SHP77 treated with DMSO at 0.1 percent for 48 hours (cell line): ENCODE results near the gene ITGB1.

ENCODE experiments used
- DNase-seq: peaks from one replicate; lab custom pipeline; 2025; lab: John Stamatoyannopoulos, UW

Gene ITGB1

GRCh38 chr10:32888161-32888927, 69.7 kb downstream of the ITGB1 start:
- DNase-seq: no peak

- DNase-seq: no peak
Observed at GRCh38 chr10:32887481-32887880, 70.5 kb downstream of the ITGB1 start.

GRCh38 chr10:32882076-32882475, 76.0 kb downstream of the ITGB1 start:
- DNase-seq: no peak

- no peak for DNase-seq
Observed at GRCh38 chr10:32878646-32879045, 79.4 kb downstream of the ITGB1 start.

DNA sequence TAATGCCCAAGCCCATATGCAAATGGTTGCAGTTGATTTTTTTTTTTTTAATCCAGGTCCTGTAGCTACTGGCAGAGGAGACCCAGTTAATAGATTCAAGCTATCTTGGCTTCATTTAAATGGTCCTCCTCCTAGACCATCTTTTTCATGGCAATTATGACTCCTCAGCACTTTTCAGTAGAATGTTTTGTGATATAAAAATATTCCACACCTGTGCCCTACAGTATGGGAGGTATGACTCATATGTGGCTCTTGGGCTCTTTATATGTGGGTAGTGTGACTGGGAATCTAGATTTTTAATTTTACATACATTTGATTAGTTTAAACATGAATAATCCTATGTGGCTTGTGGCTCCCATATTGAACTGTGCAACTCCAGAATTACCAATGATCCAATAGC, 80.1 kb downstream of the ITGB1 start:
- DNase-seq: no peak

- no peak for DNase-seq
Observed at GRCh38 chr10:32865170-32865569, 92.9 kb downstream of the ITGB1 start.

DNA sequence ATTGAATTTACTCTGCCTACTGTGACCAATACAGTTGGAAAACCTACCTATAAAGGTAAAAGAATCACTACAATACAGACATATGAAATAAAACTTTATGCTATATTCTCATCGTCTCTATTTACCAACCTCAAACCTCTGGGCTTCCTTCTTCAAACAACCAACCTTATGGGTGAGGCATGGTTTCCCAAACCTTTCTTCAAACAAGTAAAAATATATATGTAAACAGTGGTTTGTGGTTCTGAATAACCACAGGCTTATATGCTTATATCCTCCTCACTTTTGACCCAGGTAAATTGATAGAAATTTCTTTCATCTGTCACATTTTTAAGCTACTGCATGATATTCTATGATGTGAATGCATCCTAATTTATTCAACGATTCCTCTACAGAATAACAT, 103.6 kb downstream of the ITGB1 start:
- DNase-seq: no peak

DNA sequence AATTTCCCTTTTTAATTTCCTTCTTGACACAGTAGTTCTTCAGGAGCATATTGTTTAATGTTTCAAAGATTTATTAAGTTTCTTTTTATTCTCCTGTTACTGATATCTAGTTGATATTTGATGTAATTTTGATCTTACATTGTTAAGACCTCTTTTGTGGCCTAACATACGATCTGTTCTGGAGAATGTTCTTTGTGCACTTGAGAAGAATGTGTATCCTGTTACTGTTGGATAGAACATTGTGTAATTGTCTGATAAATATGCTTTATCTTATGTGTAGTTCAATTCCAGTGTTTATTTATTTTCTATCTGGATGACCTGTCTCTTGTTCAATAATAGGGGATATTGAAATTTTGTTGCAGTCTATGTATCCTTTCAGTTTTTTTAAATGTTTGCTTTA, 106.7 kb downstream of the ITGB1 start:
- DNase-seq: no peak
